ENCODE results near the gene PPP2R5D. TPM values are rescaled to one million over a fixed set of nuclear protein-coding genes. Genes with fewer than 3 reads are reported as not detected.

PPP2R5D gene
- total RNA-seq, 1 experiment from 2014 or later = 53.5 TPM

DNA sequence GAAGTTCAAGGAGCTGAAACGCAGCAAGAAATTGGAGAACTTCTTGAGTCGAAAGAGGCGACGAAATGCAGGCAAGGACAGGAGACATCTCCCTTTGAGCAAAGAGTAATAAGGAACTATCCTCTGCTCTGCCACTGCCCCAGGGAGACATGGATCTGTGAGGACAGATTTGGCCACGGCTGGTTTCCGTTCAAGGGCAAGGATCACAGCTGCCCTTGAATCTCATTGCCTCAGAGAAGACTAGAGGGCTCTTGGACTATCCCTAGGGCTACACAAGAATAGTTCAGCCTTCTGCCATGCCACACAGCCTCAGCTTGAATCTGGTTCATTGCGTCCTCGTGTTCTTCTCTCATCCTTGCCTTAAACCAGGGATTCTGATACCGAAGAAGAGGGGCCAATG lies 44.8 kb downstream of the PPP2R5D start:
- Histone ChIP-seq H2BK120ac (ENCODE audit: low read depth, low read length, poor library complexity, severe bottlenecking) (no peak overlapping the region), H4K8ac (replicated peaks; ENCODE audit: insufficient read length, low read depth, low read length) (no peak overlapping the region), H3K79me1 (ENCODE audit: insufficient read depth, low read depth, low read length, poor library complexity, severe bottlenecking) (peaks cover under 1% of the 10 kb centered on the region), H3K18ac (ENCODE audit: insufficient read length, low read depth, low read length) (no peak overlapping the region), H2BK20ac (ENCODE audit: low read depth, low read length, poor library complexity, severe bottlenecking) (no peak overlapping the region), H3K14ac (ENCODE audit: insufficient read depth, low read length) (no peak overlapping the region), H3K56ac (ENCODE audit: insufficient read length, low read depth, low read length) (no peak overlapping the region), H3K27me3 (ENCODE audit: insufficient read depth, low read length) (no peaks in the 10 kb centered on the region), H4K5ac (ENCODE audit: insufficient read length, low read depth, low read length) (no peak overlapping the region), H3K23me2 (ENCODE audit: insufficient read length, low read depth, low read length, poor library complexity, severe bottlenecking) (no peaks in the 10 kb centered on the region), H3K4me1 (ENCODE audit: insufficient read depth, low read length) (no peaks in the 10 kb centered on the region), H2BK12ac (ENCODE audit: insufficient read length, low read depth, low read length) (no peak overlapping the region), H3T11ph (ENCODE audit: low read length) (no peak overlapping the region), H4K20me1 (ENCODE audit: control insufficient read depth, insufficient read depth, insufficient read length) (no peaks in the 10 kb centered on the region), H3K23ac (ENCODE audit: insufficient read length, low read depth, low read length) (no peak overlapping the region), H2AFZ (ENCODE audit: low read length) (no peak overlapping the region), H3K27ac (ENCODE audit: insufficient read length, low read depth, low read length) (no peak overlapping the region), H3K9ac (ENCODE audit: extremely low read depth, insufficient read length, low read length) (no peak overlapping the region), H3K4ac (ENCODE audit: low read depth, low read length) (no peak overlapping the region), H2BK5ac (ENCODE audit: insufficient read length, low read length) (no peak overlapping the region), H3K79me2 (ENCODE audit: insufficient read depth, low read length) (no peaks in the 10 kb centered on the region), H2BK15ac (ENCODE audit: low read depth, low read length) (no peak overlapping the region), H3K4me2 (ENCODE audit: insufficient read depth, insufficient read length, low read length) (no peak overlapping the region), H2AK5ac (ENCODE audit: insufficient read length, low read length) (no peak overlapping the region), H3K9me3 (ENCODE audit: control insufficient read depth, low read depth, low read length) (no peaks in the 10 kb centered on the region), H4K91ac (ENCODE audit: insufficient read length, low read depth, low read length) (no peak overlapping the region)
- no peaks in the 10 kb centered on the region for H3K4me1 Mint-ChIP-seq
- H3K4me3 Mint-ChIP-seq = no peak overlapping the region; a peak in 1 of 5 replicates
- peaks cover 55 to 95% (median 81%) of the 10 kb centered on the region in 3 experiments; a peak in 6 of 7 replicates for H3K36me3 Mint-ChIP-seq (ENCODE audit: insufficient read depth in 1 of 3, low read depth in 3 of 3)
- no peaks in the 10 kb centered on the region for H3K9me3 Mint-ChIP-seq
- H3K27ac Mint-ChIP-seq = no peak overlapping the region
- no CpG with 5 or more reads among the region's 9 CpGs for WGBS (ENCODE audit: extremely low coverage, insufficient read length, low lambda C conversion rate)
- no peaks in the 10 kb centered on the region for H3K27me3 Mint-ChIP-seq (ENCODE audit: low read depth)
- no peak for DNase-seq
- TF ChIP-seq, protein P1, sequence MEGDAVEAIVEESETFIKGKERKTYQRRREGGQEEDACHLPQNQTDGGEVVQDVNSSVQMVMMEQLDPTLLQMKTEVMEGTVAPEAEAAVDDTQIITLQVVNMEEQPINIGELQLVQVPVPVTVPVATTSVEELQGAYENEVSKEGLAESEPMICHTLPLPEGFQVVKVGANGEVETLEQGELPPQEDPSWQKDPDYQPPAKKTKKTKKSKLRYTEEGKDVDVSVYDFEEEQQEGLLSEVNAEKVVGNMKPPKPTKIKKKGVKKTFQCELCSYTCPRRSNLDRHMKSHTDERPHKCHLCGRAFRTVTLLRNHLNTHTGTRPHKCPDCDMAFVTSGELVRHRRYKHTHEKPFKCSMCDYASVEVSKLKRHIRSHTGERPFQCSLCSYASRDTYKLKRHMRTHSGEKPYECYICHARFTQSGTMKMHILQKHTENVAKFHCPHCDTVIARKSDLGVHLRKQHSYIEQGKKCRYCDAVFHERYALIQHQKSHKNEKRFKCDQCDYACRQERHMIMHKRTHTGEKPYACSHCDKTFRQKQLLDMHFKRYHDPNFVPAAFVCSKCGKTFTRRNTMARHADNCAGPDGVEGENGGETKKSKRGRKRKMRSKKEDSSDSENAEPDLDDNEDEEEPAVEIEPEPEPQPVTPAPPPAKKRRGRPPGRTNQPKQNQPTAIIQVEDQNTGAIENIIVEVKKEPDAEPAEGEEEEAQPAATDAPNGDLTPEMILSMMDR (conservative IDR thresholded peaks at IDR 0.05) = no peak

Data from H9 (cell line).